DND-41 (cell line): Measurements from ENCODE around the gene CHERP.
A peak's percentile ranks its signal among the peaks of the same experiment; 100 is the strongest.

Experiments
- ATAC-seq: fragments of 200-7000 bp; cut with Tn5 transposase; 3 replicates; pipeline ENCODE4 v1.9.1; 2021; ENCODE audit warnings: low read depth; ENCODE audit not compliant: insufficient read depth
- DNase-seq: peaks from one replicate; pipeline ENCODE4 v3.0.0-alpha.2; 2020
- H2AFZ ChIP-seq: 2 replicates; pipeline ENCODE4 v1.6.0; 2012; ENCODE audit warnings: low read depth, low read length
- H3K27ac ChIP-seq: 2 replicates; pipeline ENCODE4 v1.5.1; 2012; ENCODE audit warnings: low read length, inconsistent platforms
- H3K27me3 ChIP-seq: fragments of 200-600 bp; sonication (generic); 2 replicates; pipeline ENCODE4 v1.6.0; 2012; ENCODE audit warnings: low read length, mild to moderate bottlenecking, inconsistent platforms; ENCODE audit not compliant: insufficient read depth, poor library complexity
- H3K36me3 ChIP-seq: 2 replicates; pipeline ENCODE4 v1.5.1; 2012; ENCODE audit warnings: low read length, inconsistent platforms; ENCODE audit not compliant: insufficient read depth
- H3K4me1 ChIP-seq: 2 replicates; pipeline ENCODE4 v1.5.1; 2012; ENCODE audit warnings: mild to moderate bottlenecking, low read length; ENCODE audit not compliant: insufficient read depth
- H3K4me2 ChIP-seq: 2 replicates; pipeline ENCODE4 v1.6.0; 2012; ENCODE audit warnings: mild to moderate bottlenecking, moderate library complexity, low read length, inconsistent platforms; ENCODE audit not compliant: insufficient read depth
- H3K4me3 ChIP-seq, 2 experiments: fragments of 200-600 bp in 1 of 2; shearing (Covaris generic) in 1 of 2; 2 replicates each; pipeline ENCODE4 v1.5.1; 2012 to 2016; ENCODE audit warnings: inconsistent platforms in 2 of 2, low read length in 2 of 2, mild to moderate bottlenecking in 2 of 2, low read depth in 1 of 2, moderate library complexity in 1 of 2
- H3K79me2 ChIP-seq: 2 replicates; pipeline ENCODE4 v1.6.0; 2012; ENCODE audit warnings: low read length, inconsistent platforms; ENCODE audit not compliant: insufficient read depth
- H3K9ac ChIP-seq: 2 replicates; pipeline ENCODE4 v1.6.0; 2012; ENCODE audit warnings: low read depth, mild to moderate bottlenecking, inconsistent platforms, low read length, moderate library complexity
- H3K9me3 ChIP-seq: 2 replicates; pipeline ENCODE4 v1.5.1; 2012; ENCODE audit warnings: low read length, moderate library complexity, mild to moderate bottlenecking, inconsistent platforms; ENCODE audit not compliant: insufficient read depth, severe bottlenecking
- H4K20me1 ChIP-seq: 2 replicates; pipeline ENCODE4 v1.6.0; 2012; ENCODE audit warnings: low read length; ENCODE audit not compliant: insufficient read depth
- EZH2 ChIP-seq: IDR thresholded peaks from 3 replicates; pipeline ENCODE4 v1.6.1; 2012; ENCODE audit warnings: borderline replicate concordance, low read depth, mild to moderate bottlenecking, moderate library complexity, low read length, inconsistent platforms; ENCODE audit not compliant: severe bottlenecking
- TF ChIP-seq, protein P1 (sequence below): IDR thresholded peaks from 2 replicates; pipeline ENCODE4 v1.5.1; 2012; ENCODE audit warnings: borderline replicate concordance, low read length, moderate library complexity, mild to moderate bottlenecking; ENCODE audit not compliant: poor library complexity, severe bottlenecking; ENCODE audit errors: extremely low read depth

Gene CHERP

DNA sequence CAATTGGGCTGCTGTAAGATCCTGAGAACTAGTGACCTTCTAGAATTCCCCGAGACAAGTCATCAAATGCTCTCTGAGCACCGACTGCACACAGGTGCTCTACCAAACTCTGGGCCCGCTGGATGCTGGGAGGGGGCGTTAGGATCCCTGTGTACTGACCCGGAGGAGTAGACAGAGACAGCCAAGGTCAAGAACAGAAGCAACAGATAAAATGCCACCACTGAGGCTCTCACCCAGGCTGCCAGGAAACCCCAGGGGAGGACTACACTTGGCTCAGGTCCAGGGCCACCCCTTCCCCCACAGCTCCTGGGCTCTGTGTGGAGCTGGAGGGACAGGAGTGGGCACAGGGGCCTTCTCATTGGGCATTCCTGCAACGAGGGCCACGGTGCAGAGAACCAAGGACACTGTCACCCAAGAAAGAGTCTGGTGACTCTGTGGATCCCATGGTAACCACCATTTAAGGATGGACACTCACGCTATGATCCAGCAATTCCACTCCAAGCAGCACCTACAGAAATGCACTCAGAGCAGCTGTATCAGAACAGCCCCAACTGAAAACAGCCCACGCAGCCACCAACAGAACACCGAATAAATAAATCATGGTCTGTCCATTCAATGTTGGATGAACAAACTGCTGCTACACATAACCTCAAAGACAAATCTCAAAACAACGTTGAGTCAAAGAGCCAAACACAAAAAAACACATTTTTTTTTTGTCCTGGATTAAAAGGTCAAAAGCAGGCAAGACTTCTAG lies 46.8 kb upstream of the CHERP start:
- no peak for ATAC-seq
- no peaks in the 10 kb centered on the region for H3K36me3 ChIP-seq
- peak overlapping the region; percentile 93 for H3K27ac ChIP-seq
- DNase-seq = no peak
- peak overlapping the region; percentile 54 for H3K9ac ChIP-seq
- H3K79me2 ChIP-seq = peaks cover 91% of the 10 kb centered on the region
- peaks cover 78% of the 10 kb centered on the region for H4K20me1 ChIP-seq
- H3K9me3 ChIP-seq = no peaks in the 10 kb centered on the region
- peak overlapping the region in 1 of 2 experiments; percentile 47; a peak in 2 of 4 replicates for H3K4me3 ChIP-seq
- H3K4me1 ChIP-seq = peaks cover 76% of the 10 kb centered on the region
- H3K4me2 ChIP-seq = peak overlapping the region; percentile 75
- H3K27me3 ChIP-seq = no peaks in the 10 kb centered on the region
- no peak overlapping the region for H2AFZ ChIP-seq
- TF ChIP-seq, protein P1, sequence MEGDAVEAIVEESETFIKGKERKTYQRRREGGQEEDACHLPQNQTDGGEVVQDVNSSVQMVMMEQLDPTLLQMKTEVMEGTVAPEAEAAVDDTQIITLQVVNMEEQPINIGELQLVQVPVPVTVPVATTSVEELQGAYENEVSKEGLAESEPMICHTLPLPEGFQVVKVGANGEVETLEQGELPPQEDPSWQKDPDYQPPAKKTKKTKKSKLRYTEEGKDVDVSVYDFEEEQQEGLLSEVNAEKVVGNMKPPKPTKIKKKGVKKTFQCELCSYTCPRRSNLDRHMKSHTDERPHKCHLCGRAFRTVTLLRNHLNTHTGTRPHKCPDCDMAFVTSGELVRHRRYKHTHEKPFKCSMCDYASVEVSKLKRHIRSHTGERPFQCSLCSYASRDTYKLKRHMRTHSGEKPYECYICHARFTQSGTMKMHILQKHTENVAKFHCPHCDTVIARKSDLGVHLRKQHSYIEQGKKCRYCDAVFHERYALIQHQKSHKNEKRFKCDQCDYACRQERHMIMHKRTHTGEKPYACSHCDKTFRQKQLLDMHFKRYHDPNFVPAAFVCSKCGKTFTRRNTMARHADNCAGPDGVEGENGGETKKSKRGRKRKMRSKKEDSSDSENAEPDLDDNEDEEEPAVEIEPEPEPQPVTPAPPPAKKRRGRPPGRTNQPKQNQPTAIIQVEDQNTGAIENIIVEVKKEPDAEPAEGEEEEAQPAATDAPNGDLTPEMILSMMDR = no peak
- no peak for TF ChIP-seq EZH2

DNA sequence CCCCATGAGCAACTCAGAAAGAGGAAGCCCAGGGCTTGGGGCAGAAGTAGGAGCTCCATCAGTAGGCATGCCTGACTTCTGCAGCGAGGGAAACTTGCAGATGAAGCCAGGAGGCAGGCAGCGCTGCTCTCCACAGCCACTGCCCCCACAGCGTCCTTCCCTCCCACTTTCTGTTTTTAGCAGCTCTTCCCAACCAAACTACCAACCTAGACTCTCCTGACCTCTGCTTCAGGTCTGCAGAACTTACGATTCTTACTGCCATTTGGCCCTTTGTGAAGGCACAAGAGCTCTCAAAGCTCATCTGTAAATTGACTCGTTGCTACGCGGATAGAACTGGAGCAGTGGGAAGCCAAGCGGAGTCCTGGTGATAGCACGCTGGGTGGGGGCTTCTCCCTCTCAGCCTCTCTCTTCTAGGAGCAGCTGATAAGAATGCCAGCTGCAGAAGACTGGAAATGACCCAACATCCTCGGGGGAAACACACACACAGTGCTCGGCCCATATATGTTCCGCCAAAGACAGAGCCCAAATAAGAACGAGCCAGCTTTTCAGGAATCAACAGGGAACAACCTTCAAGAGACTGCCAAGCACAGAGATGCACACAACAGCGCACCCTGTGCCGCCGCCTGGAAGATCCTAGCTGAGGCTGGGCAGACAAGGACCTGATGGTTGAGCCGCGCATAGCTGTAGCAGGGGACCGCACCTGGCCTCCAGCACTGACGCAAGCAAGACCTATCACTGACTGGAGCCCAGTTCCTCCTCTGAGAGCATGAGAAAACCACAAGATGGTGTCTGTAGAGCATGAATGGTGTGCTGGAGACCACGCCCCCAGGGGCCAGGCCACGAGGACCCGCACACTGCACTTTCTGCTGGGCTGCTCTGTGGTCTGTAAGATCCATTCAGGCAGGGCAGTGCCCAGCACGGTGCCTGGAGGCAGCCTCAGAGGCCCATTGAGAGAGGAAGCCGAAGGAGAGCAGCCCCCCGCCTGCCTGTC lies 45.9 kb upstream of the CHERP start:
- 0 out of 2 replicates have a peak overlapping the region, but pooled peaks have one; percentile 5 for H2AFZ ChIP-seq
- H3K4me2 ChIP-seq = peak overlapping the region; percentile 75
- peak overlapping the region; percentile 93 for H3K27ac ChIP-seq
- peaks cover 77% of the 10 kb centered on the region for H4K20me1 ChIP-seq
- no peaks in the 10 kb centered on the region for H3K36me3 ChIP-seq
- H3K27me3 ChIP-seq = no peaks in the 10 kb centered on the region
- peak overlapping the region; percentile 54 for H3K9ac ChIP-seq
- TF ChIP-seq, protein P1 = peak; percentile 53
- no peak for TF ChIP-seq EZH2
- H3K4me1 ChIP-seq = peaks cover 83% of the 10 kb centered on the region
- DNase-seq (peak; percentile 82), ATAC-seq (peak; percentile 66)
- H3K9me3 ChIP-seq = no peaks in the 10 kb centered on the region
- peaks cover 90% of the 10 kb centered on the region for H3K79me2 ChIP-seq
- peak overlapping the region in 1 of 2 experiments; percentile 47; a peak in 2 of 4 replicates for H3K4me3 ChIP-seq

DNA sequence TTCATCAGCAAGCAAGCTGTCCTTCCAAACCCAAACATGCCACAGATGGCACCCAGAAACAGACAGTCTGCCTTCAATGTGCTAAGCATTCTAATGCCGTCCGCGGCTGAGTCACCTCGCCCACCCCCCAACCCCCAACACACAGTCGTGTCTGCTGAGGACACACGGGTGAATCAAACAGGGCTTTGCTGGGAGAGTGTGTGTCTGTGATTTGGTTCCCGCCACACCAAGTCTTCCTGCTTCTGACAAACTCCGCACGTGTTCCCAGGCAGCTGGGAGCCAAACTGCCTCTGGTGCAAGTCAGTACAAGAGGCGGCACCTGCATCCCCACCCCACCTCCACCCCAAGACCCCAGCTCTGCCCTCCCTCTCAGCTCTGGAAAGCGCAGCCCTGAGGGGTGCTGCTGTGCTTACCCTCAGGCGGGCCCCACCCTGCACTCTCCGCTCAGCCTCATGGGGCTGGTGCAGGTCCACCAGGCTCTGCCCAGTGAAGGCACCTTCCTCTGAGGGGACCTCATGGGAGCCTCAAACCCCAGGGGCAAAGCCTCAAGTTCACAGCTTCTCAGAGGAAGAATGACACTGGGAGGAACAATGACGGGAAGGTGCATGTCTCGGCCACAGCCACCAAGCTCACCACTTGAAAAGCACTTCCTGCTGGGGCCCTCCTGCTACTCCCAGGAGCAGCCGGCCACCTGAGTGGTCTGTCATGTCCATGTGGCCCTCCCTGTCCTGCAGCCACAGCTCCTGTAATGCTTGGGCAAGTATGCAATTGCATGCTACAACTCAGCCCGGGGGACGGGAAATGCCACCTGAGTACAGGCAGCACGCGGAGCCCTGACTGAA lies 45.0 kb upstream of the CHERP start:
- peak overlapping the region in 1 of 2 experiments; percentile 47; a peak in 2 of 4 replicates for H3K4me3 ChIP-seq
- H3K4me1 ChIP-seq = peaks cover 86% of the 10 kb centered on the region
- H3K4me2 ChIP-seq = peak overlapping the region; percentile 75
- TF ChIP-seq, protein P1 = no peak
- TF ChIP-seq EZH2 = no peak
- peak overlapping the region; percentile 93 for H3K27ac ChIP-seq
- peaks cover 77% of the 10 kb centered on the region for H4K20me1 ChIP-seq
- peaks cover 90% of the 10 kb centered on the region for H3K79me2 ChIP-seq
- H3K9me3 ChIP-seq = no peaks in the 10 kb centered on the region
- peak overlapping the region; percentile 54 for H3K9ac ChIP-seq
- H3K27me3 ChIP-seq = no peaks in the 10 kb centered on the region
- H2AFZ ChIP-seq = 0 out of 2 replicates have a peak overlapping the region, but pooled peaks have one; percentile 5
- DNase-seq = peak; percentile 89
- H3K36me3 ChIP-seq = peaks cover 5% of the 10 kb centered on the region; the same call in 1 of the 2 replicates
- peak; percentile 62 for ATAC-seq
